Endometrium (tissue), 2 donors: ENCODE measurements around the gene COPA.

Experiments
- FAIRE-seq: peaks from 2 replicates; lab custom pipeline; 2012; peaks lifted over from hg19 to GRCh38; lab: Jason Lieb, UNC
- donor health status: control.
- donor health status: control.

Gene COPA

DNA sequence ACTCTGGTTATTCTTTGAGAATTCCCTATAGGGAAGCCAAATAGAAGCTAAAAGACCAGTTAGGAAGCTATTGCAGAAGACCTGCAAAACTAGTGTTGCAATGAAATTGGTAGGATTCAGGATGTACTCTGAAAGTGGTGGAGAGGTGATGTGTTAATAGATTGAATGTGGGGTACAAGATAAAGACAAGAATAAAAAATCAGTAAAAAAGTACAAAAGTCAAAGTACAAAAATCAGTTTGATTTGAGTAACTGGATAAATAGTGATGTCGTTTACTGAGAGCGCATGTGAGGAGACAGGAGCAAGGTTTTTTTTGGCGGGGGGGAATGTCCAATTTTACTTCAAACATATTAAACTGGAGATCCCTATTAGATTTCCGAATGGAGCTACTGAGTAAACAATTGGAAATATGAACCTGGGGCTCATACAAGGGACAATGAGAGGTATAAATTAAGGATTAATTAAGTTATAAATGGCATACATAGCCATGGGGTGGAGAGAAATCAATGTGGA is 78.2 kb downstream of the COPA start:
- FAIRE-seq: no peak

- FAIRE-seq: peak; percentile 72
Measured at GRCh38 chr1:160261893-160262794, 80.9 kb downstream of the COPA start, which contains the start of gene DCAF8. Gene DCAF8, minus strand, starts transcription at chr1:160262549. Its CDS starts 18,541 bp downstream, at chr1:160244008.

- no peak for FAIRE-seq
Measured at GRCh38 chr1:160261556-160261892, 81.5 kb downstream of the COPA start.

GRCh38 chr1:160260406-160261382 is 82.4 kb downstream of the COPA start:
- no peak for FAIRE-seq

GRCh38 chr1:160258177-160258798 is 84.8 kb downstream of the COPA start:
- no peak for FAIRE-seq

DNA sequence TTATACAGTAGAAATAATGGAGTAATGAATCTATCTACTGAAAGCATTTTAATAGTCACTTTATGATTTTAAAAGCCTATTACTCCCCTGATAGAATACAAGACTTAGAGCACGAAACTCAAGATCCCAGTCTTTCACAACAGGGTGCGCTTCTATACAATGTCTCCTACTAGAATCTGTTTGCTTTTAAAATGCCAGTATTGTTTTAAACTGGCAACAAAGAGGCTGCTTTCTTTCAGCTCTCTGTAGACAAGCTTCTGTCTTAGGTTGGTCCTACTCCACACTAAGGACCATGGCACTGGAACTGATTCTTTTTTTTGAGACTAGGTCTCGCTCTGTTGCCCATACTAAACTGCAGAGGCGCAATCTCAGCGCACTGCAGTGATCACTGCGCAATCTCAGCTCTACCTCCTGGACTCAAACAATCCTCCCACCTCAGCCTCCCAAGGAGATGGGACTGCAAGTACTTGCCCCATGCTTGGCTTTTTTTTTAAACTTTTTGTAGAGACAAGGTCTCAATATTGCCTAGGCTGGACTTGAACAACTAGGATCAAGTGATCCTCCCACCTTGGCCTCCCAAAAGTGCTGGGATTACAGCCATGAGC is 85.5 kb downstream of the COPA start:
- FAIRE-seq: no peak

GRCh38 chr1:160256396-160257046 is 86.5 kb downstream of the COPA start:
- FAIRE-seq: no peak

DNA sequence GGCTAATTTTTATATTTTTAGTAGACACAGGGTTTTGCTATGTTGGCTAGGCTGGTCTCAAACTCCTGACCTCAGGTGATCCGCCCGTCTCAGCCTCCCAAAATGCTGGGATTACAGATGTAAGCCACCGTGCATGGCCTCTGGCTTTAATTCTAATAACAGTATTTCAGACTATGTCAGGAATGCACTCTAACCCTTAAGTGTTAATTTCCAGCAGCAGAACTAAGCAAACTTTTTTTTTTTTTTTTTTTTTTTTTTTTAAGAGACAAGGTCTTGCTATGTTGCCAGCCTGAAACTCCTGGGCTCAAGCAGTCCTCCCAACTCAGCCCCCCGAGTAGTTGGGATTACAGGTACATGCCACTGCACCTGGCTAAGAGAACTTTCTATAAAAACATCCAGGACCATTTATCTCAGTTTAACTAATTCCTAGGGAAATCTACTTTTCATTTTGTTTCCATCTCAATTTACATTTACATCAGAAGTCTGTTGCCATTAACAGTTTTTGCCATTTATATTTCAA is 87.2 kb downstream of the COPA start:
- FAIRE-seq: no peak

GRCh38 chr1:160251687-160252526 is 91.1 kb downstream of the COPA start:
- peak; percentile 86 for FAIRE-seq

- no peak for FAIRE-seq
Measured at GRCh38 chr1:160251011-160251410, 92.0 kb downstream of the COPA start.

DNA sequence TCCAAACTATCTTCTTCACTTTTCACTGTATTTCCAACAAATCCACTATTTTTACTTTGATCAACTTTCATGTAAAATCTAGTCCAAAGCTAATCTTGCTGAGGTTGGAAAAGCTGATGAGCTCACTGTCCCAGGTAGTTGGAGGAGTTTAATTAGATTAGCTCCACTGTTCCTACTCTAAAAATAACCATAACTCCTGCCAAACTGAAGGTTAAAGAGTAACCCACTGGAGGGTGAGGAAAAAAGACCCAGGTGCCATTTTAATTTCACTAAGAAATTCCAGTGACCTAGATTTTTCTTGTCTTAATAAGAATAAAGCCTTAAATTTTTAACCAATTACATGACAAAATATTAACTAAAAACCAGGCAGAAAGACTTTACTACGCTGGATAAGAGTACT is 96.0 kb downstream of the COPA start:
- FAIRE-seq: no peak

DNA sequence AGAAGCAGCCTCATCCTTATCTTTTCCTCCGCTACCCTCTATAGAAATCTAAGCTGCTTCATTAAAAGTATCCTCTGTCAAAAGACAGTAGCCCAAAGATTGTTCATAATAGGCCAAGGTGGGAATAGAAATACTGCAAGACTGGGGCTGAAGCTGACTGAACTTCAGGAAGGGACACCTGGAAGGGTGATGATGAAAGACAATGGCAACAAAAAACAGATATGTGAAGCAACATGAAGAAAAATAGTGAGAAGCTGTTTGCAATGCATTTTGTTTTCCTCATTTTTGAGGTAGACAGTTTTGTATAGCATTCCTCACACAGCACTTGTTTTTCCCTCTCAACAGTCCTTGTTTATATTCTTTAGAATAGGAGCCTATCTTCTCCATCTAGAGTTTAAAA is 97.6 kb downstream of the COPA start:
- FAIRE-seq: no peak

DNA sequence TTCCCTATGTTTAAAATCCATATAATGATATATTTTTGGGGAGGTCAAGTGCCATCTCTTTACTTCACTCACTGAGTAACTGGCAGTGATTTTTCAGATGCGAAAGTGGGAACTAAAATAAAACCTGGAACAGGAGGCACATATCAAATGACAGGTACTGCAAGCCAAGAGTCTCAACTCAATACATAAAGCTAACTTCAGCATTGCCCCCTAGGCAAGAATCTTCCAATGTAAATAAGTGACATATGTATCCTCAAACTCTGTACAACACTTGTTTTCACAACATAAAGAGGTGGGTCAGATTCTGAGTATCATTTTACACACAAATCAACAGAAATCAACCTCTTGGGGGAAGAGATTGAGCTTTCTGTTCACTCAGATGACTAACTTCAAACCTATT is 98.8 kb downstream of the COPA start:
- no peak for FAIRE-seq

- FAIRE-seq: no peak
Measured at GRCh38 chr1:160243767-160244166, 99.3 kb downstream of the COPA start.

DNA sequence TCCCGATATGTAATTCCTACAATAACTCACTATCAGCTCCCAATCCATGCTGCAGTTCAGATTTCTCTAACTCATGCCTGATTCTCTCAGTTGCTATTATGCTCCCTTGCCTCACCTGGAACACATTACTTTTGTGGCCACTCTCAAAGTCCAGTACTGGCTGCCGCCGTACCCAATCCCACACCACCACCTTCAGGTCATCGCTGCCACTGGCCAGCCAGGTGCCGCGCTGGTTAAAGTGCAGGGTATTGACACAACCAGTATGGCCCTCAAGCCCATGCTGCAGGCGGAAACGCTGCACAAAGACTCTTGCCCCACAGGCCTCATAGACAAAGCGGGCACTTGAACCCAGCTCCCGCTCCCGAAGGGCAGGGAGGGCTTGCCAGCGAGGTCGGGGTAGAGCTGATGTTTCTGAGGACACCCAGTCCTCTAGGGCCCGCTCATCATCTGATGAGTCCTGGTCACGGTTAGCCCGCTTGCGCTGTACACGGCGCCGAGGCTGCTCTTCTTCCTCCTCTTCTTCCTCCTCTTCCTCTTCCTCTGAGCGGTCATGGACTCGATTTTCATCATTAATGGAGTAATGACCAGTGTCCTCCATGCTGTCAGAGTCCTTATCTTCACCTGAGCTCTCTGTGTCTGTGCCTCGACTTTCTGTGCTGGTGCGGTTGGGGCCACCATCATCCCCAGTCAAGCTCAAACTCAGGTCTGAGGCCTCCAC is 103.3 kb downstream of the COPA start:
- FAIRE-seq: no peak
